Measurements from ENCODE around the gene PNKP. TPM values are rescaled to one million over a fixed set of nuclear protein-coding genes. Genes with fewer than 3 reads are reported as not detected.

Gene PNKP
- total and polyA plus RNA-seq, 9 donors, result 6.8 to 111 (median 53.9) TPM

DNA sequence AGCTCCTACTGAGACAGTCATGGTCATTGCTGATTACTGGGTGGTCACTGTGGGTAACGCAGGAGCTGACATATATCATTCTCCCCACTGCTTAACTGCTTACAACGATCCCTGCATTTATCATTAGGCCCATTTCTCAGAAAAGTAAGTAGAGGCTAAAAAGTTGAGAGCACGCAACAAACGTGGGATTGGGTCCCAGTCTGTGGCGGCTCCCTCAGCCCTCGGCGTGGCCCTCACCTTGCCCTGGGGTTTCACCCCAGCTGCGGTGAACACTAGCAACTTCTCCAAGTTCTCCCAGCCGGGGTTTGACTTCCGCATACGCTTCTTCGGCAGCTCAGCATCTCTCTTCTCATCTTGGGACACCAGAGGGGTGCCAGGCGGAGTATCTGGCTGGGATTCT lies 2.5 kb downstream of the PNKP start:
- intact Hi-C loops (cut with DNase I), result loop anchor here in 1 of 4 donors (5.0 kb wide), 1 partner anchor 58 kb away; no protein-coding TSS in a partner anchor
- no peaks in the 10 kb centered on the region for H3K36me3 ChIP-seq
- no peak for TF ChIP-seq POLR2A (IDR thresholded peaks at IDR 0.05)
- TF ChIP-seq, protein P1, sequence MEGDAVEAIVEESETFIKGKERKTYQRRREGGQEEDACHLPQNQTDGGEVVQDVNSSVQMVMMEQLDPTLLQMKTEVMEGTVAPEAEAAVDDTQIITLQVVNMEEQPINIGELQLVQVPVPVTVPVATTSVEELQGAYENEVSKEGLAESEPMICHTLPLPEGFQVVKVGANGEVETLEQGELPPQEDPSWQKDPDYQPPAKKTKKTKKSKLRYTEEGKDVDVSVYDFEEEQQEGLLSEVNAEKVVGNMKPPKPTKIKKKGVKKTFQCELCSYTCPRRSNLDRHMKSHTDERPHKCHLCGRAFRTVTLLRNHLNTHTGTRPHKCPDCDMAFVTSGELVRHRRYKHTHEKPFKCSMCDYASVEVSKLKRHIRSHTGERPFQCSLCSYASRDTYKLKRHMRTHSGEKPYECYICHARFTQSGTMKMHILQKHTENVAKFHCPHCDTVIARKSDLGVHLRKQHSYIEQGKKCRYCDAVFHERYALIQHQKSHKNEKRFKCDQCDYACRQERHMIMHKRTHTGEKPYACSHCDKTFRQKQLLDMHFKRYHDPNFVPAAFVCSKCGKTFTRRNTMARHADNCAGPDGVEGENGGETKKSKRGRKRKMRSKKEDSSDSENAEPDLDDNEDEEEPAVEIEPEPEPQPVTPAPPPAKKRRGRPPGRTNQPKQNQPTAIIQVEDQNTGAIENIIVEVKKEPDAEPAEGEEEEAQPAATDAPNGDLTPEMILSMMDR (IDR thresholded peaks at IDR 0.05), result no peak
- no peak for TF ChIP-seq EP300 (IDR thresholded peaks at IDR 0.05)
- no peak overlapping the region for H3K4me3 ChIP-seq
- H3K27ac ChIP-seq, result peak overlapping the region in 1 of 2 donors; percentile 80
- 61 to 70% (median 70%) methylated on average over 13 of the region's 13 CpGs for WGBS, 3 donors
- no peak for DNase-seq
- H3K9me3 ChIP-seq, result no peaks in the 10 kb centered on the region
- H3K27me3 ChIP-seq, result no peaks in the 10 kb centered on the region
- H3K4me1 ChIP-seq (ENCODE audit: insufficient read depth), result peaks cover 24% of the 10 kb centered on the region

GRCh38 chr19:49863935-49864320 lies 3.4 kb downstream of the PNKP start:
- H3K36me3 ChIP-seq, result no peaks in the 10 kb centered on the region
- intact Hi-C loops (cut with DNase I), result loop anchor here in 1 of 4 donors (5.0 kb wide), 1 partner anchor 57 kb away; no protein-coding TSS in a partner anchor
- H3K4me3 ChIP-seq, result no peak overlapping the region
- H3K4me1 ChIP-seq (ENCODE audit: insufficient read depth), result peaks cover 22% of the 10 kb centered on the region
- H3K27me3 ChIP-seq, result no peaks in the 10 kb centered on the region
- no peak overlapping the region for H3K27ac ChIP-seq
- TF ChIP-seq POLR2A (IDR thresholded peaks at IDR 0.05) (no peak), EP300 (IDR thresholded peaks at IDR 0.05) (no peak)
- TF ChIP-seq, protein P1 (IDR thresholded peaks at IDR 0.05), result no peak
- H3K9me3 ChIP-seq, result no peaks in the 10 kb centered on the region
- WGBS, 3 donors, result 61 to 79% (median 66%) methylated on average over 16 to 17 of the region's 17 CpGs
- DNase-seq, result peak in 3 of 5 donors; percentile 34 to 58 (median 42)

- H3K9me3 ChIP-seq, result no peaks in the 10 kb centered on the region
- H3K27me3 ChIP-seq, result no peaks in the 10 kb centered on the region
- peak in 2 of 5 donors; percentile 37 to 44 for DNase-seq
- H3K4me3 ChIP-seq, result no peak overlapping the region
- intact Hi-C loops (cut with DNase I), result loop anchor here in 1 of 4 donors (5.0 kb wide), 1 partner anchor 56 kb away; no protein-coding TSS in a partner anchor
- H3K4me1 ChIP-seq (ENCODE audit: insufficient read depth), result peaks cover 19% of the 10 kb centered on the region
- WGBS, 3 donors, result 87% methylated on average over 24 of the region's 24 CpGs
- H3K27ac ChIP-seq, result peak overlapping the region in 1 of 2 donors; percentile 65
- no peaks in the 10 kb centered on the region for H3K36me3 ChIP-seq
- no peak for TF ChIP-seq EP300 (IDR thresholded peaks at IDR 0.05)
- TF ChIP-seq, protein P1 (IDR thresholded peaks at IDR 0.05), result no peak
- no peak for TF ChIP-seq POLR2A (IDR thresholded peaks at IDR 0.05)
These were observed 4.0 kb downstream of the PNKP start for GRCh38 chr19:49863254-49863934.

DNA sequence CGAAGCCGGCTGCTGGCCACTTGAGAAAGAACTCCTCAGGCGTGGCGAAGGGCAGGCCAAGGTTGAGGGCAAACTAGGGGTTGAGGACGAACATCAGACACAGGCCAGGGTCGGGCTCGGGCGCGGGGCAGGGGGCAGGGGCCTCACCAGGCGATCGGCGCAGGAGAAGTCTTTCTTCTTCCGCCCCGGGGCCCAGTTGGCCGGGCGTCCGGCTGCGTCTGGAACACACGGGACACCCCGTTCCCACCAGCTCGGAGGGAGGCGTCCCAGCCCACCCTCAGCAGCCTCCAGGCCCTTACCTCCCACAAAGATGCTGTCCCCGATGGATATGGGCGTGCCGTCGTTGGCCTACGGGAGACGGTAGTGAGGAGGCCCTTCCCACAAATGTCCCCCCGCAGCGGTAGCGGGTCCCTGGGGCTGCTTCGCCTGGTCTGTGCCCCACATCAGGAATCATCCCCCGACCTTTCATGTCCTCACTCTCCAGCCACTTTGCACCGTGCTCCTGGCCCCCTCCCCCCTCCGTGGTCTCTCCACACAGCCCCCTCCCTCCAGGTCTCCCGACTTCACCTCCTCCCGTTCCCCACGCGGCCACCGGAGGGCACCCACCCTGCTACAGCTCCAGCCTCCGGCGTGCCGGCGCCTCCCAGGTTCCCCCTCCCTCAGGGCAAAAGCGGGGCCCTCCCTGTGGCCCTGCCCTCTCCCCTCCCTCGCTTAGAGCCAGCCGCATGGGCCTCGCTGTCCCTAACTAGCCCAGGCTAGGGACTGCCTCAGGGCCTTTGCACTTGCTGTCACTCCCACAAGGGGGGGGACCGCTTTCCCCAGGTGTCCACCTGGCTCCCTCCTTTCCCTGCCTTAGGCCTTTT lies 4.8 kb downstream of the PNKP start:
- Histone ChIP-seq H3K36me3 (no peaks in the 10 kb centered on the region), H3K27me3 (no peaks in the 10 kb centered on the region), H3K9me3 (no peaks in the 10 kb centered on the region), H3K4me3 (no peak overlapping the region), H3K27ac (peak overlapping the region; percentile 65 to 68), H3K4me1 (ENCODE audit: insufficient read depth) (peaks cover 17% of the 10 kb centered on the region)
- peak; percentile 54 to 89 (median 56) for DNase-seq
- 45 to 61% (median 54%) methylated on average over 46 to 49 of the region's 49 CpGs for WGBS, 3 donors
- TF ChIP-seq EP300 (IDR thresholded peaks at IDR 0.05), result no peak
- TF ChIP-seq, protein P1 (IDR thresholded peaks at IDR 0.05), result peak in 1 of 3 donors; percentile 10
- no peak for TF ChIP-seq POLR2A (IDR thresholded peaks at IDR 0.05)
- intact Hi-C loops (cut with DNase I), result loop anchor here in 1 of 4 donors (5.0 kb wide), 1 partner anchor 55 kb away; no protein-coding TSS in a partner anchor
